PC-9 (cell line): Measurements from ENCODE around the gene SDR42E1. TPM values are rescaled to one million over a fixed set of nuclear protein-coding genes. Genes with fewer than 3 reads are reported as not detected.
A peak's percentile ranks its signal among the peaks of the same experiment; 100 is the strongest.

Source experiments
- BruUV-seq: library from RNA; stranded (reverse); fragments of 400-500 nt; replicated peaks from 2 replicates; lab custom pipeline; 2021; lab: Mats Ljungman, UMichigan
- CTCF ChIA-PET: fragments of 300-600 bp; sonication (Branson Sonifier 250); formaldehyde crosslinking; loops from one replicate; lab custom pipeline; 2022; ENCODE audit warnings: antibody characterized with exemption; lab: Charles Lee
- POLR2A ChIA-PET: fragments of 300-600 bp; sonication (Branson Sonifier 250); formaldehyde crosslinking; loops from one replicate; lab custom pipeline; 2022; ENCODE audit warnings: antibody characterized with exemption; ENCODE audit not compliant: unreplicated experiment; lab: Charles Lee
- DNase-seq, 2 experiments: peaks; one replicate each; pipeline versions ENCODE4 v3.0.0 to v3.0.0-alpha.2; 2015 to 2022; ENCODE audit warnings: mixed read lengths in 1 of 2
- H2AFZ ChIP-seq: fragments of 200-600 bp; sonication (generic); 2 replicates; pipeline ENCODE4 v1.8.1; 2017; ENCODE audit warnings: antibody characterized with exemption
- H3F3A ChIP-seq: fragments of 200-600 bp; sonication (generic); 2 replicates; pipeline ENCODE4 v1.8.1; 2017; ENCODE audit warnings: antibody characterized with exemption, mild to moderate bottlenecking, low read depth; ENCODE audit not compliant: insufficient read depth
- H3K27ac ChIP-seq: fragments of 200-600 bp; sonication (generic); 2 replicates; pipeline ENCODE4 v1.6.1; 2016; ENCODE audit warnings: mixed run types
- H3K27me3 ChIP-seq: fragments of 200-600 bp; sonication (generic); 2 replicates; pipeline ENCODE4 v1.6.1; 2016; ENCODE audit warnings: low read depth, mixed run types; ENCODE audit not compliant: insufficient read depth
- H3K36me3 ChIP-seq: fragments of 200-600 bp; sonication (generic); 2 replicates; pipeline ENCODE4 v1.6.1; 2016; ENCODE audit warnings: low read depth, mixed run types
- H3K4me1 ChIP-seq: fragments of 200-600 bp; sonication (generic); replicated peaks from 2 replicates; pipeline ENCODE4 v1.6.1; 2016; ENCODE audit warnings: mixed run types; ENCODE audit not compliant: insufficient read depth
- H3K4me2 ChIP-seq: fragments of 200-600 bp; sonication (generic); 2 replicates; pipeline ENCODE4 v1.6.1; 2017; ENCODE audit warnings: mixed run types
- H3K4me3 ChIP-seq: fragments of 200-600 bp; sonication (generic); 2 replicates; pipeline ENCODE4 v1.6.1; 2016; ENCODE audit warnings: mixed run types
- H3K79me2 ChIP-seq: fragments of 200-600 bp; sonication (generic); 2 replicates; pipeline ENCODE4 v1.6.1; 2017; ENCODE audit warnings: low read depth, mixed run types
- H3K9me2 ChIP-seq: fragments of 200-600 bp; sonication (generic); 2 replicates; pipeline ENCODE4 v1.8.1; 2017; ENCODE audit warnings: mild to moderate bottlenecking; ENCODE audit not compliant: insufficient read depth
- H3K9me3 ChIP-seq: fragments of 200-600 bp; sonication (generic); 2 replicates; pipeline ENCODE4 v1.8.1; 2016; ENCODE audit warnings: low read depth; ENCODE audit not compliant: insufficient read depth
- H4K20me1 ChIP-seq: fragments of 200-600 bp; sonication (generic); 2 replicates; pipeline ENCODE4 v1.8.1; 2017; ENCODE audit not compliant: insufficient read depth
- CTCF ChIP-seq: fragments of 200-600 bp; sonication (generic); conservative IDR thresholded peaks from 2 replicates; pipeline ENCODE4 v1.6.1; 2017; ENCODE audit warnings: mixed run types, antibody characterized with exemption, mild to moderate bottlenecking, moderate library complexity
- EZH2 ChIP-seq: fragments of 200-600 bp; sonication (generic); IDR thresholded peaks from 2 replicates; pipeline ENCODE4 v1.8.0; 2017; ENCODE audit warnings: antibody characterized with exemption, low read depth
- intact Hi-C: fragments of 100-400 bp; cut with micrococcal nuclease; formaldehyde crosslinking; loops from one replicate; pipeline ENCODE4 v1.10.0; 2022; ENCODE audit not compliant: unreplicated experiment
- total RNA-seq: library from RNA; stranded (reverse); gene quantifications from 2 replicates; pipeline ENCODE4 v1.2.3, GENCODE V29; 2021

Gene SDR42E1
- total RNA-seq, 1 experiment from 2014 or later = 11.6 TPM

GRCh38 chr16:82017911-82018568 lies 6.8 kb upstream of the SDR42E1 start:
- intact Hi-C loops = no loop called here
- no peaks in the 10 kb centered on the region for H4K20me1 ChIP-seq
- H3K36me3 ChIP-seq = no peaks in the 10 kb centered on the region
- no peaks in the 10 kb centered on the region for H3K9me2 ChIP-seq
- no peak overlapping the region for H3K4me3 ChIP-seq
- no peaks in the 10 kb centered on the region for H3K79me2 ChIP-seq
- BruUV-seq = no TSS peak
- H3K4me1 ChIP-seq = no peaks in the 10 kb centered on the region
- POLR2A ChIA-PET = no interaction called here
- H2AFZ ChIP-seq = no peak overlapping the region
- no peak overlapping the region for H3K4me2 ChIP-seq
- H3K9me3 ChIP-seq = no peaks in the 10 kb centered on the region
- no peak for DNase-seq
- no peak overlapping the region for H3K27ac ChIP-seq
- H3K27me3 ChIP-seq = peaks cover 69% of the 10 kb centered on the region
- TF ChIP-seq EZH2 (no peak), CTCF (no peak)
- no peaks in the 10 kb centered on the region for H3F3A ChIP-seq
- CTCF ChIA-PET = no interaction called here

- H3K9me3 ChIP-seq = no peaks in the 10 kb centered on the region
- no peak overlapping the region for H3K4me3 ChIP-seq
- peaks cover 61% of the 10 kb centered on the region for H3K27me3 ChIP-seq
- no peak overlapping the region for H2AFZ ChIP-seq
- intact Hi-C loops = no loop called here
- no peaks in the 10 kb centered on the region for H4K20me1 ChIP-seq
- H3K4me2 ChIP-seq = no peak overlapping the region
- no peak overlapping the region for H3K27ac ChIP-seq
- no TSS peak for BruUV-seq
- no peaks in the 10 kb centered on the region for H3K36me3 ChIP-seq
- TF ChIP-seq EZH2 = no peak
- no peak for TF ChIP-seq CTCF
- no peaks in the 10 kb centered on the region for H3F3A ChIP-seq
- no peaks in the 10 kb centered on the region for H3K9me2 ChIP-seq
- POLR2A ChIA-PET = no interaction called here
- CTCF ChIA-PET = no interaction called here
- no peaks in the 10 kb centered on the region for H3K79me2 ChIP-seq
- DNase-seq = no peak
- no peaks in the 10 kb centered on the region for H3K4me1 ChIP-seq
Observed at GRCh38 chr16:82016964-82017363, 5.7 kb upstream of the SDR42E1 start.

- CTCF ChIA-PET = no interaction called here
- intact Hi-C loops = no loop called here
- peak overlapping the region; percentile 14; the same call in 1 of the 2 replicates for H3K4me3 ChIP-seq
Observed at GRCh38 chr16:82016263-82016662, 5.0 kb upstream of the SDR42E1 start.

More at GRCh38 chr16:82016263-82016662, 5.0 kb upstream of the SDR42E1 start:
- Histone ChIP-seq H3K79me2 (no peaks in the 10 kb centered on the region), H3K9me3 (no peaks in the 10 kb centered on the region), H3K4me2 (peak overlapping the region; percentile 62), H3K27me3 (peaks cover 56% of the 10 kb centered on the region), H3K4me1 (no peaks in the 10 kb centered on the region), H3K9me2 (no peaks in the 10 kb centered on the region), H3K27ac (no peak overlapping the region), H2AFZ (no peak overlapping the region), H3F3A (no peaks in the 10 kb centered on the region), H4K20me1 (no peaks in the 10 kb centered on the region), H3K36me3 (no peaks in the 10 kb centered on the region)
- no peak for DNase-seq
- no TSS peak for BruUV-seq
- POLR2A ChIA-PET = no interaction called here
- peak; percentile 66 for TF ChIP-seq CTCF
- no peak for TF ChIP-seq EZH2
